H1 (cell line): ENCODE measurements around the gene AGPS. TPM values are rescaled to one million over a fixed set of nuclear protein-coding genes. Genes with fewer than 3 reads are reported as not detected.

Experiments used
- CBX5 ChIP-seq: fragments of 300-800, 300-1000 bp; sonication (generic); IDR thresholded peaks from 2 replicates; pipeline ENCODE4 v1.7.1; 2016; ENCODE audit warnings: antibody characterized with exemption, low read length, low read depth
- EP300 ChIP-seq, 2 experiments: IDR thresholded peaks; 1 replicate in 1 of 2; 2 replicates in 1 of 2; pipeline ENCODE4 v1.6.1; 2011 to 2012; ENCODE audit warnings: low read depth in 2 of 2, low read length in 2 of 2, mild to moderate bottlenecking in 2 of 2, borderline replicate concordance in 1 of 2, inconsistent platforms in 1 of 2, moderate library complexity in 1 of 2
- HDAC2 ChIP-seq, 2 experiments: fragments of 300-600 bp in 1 of 2; sonication (generic) in 1 of 2; IDR thresholded peaks; 2 replicates each; pipeline ENCODE4 v1.6.1; 2011 to 2012; ENCODE audit warnings: low read depth in 2 of 2, low read length in 2 of 2, mild to moderate bottlenecking in 2 of 2, moderate library complexity in 2 of 2, borderline replicate concordance in 1 of 2, inconsistent platforms in 1 of 2
- RBBP5 ChIP-seq: IDR thresholded peaks from 2 replicates; pipeline ENCODE4 v1.7.1; 2012; ENCODE audit warnings: low read depth, mild to moderate bottlenecking, inconsistent platforms, low read length, moderate library complexity, borderline replicate concordance
- YY1 ChIP-seq: IDR thresholded peaks from 2 replicates; pipeline ENCODE4 v1.6.1; 2011; ENCODE audit warnings: low read depth, mild to moderate bottlenecking, low read length
- polyA plus RNA-seq, 7 experiments: library from polyadenylated mRNA; depleted of rRNA in 3 of 7; stranded (reverse) in 5 of 7; unstranded in 2 of 7; fragments of >200 nt in 5 of 7; fragments of 200-250 nt in 2 of 7; gene quantifications; 1 replicate in 5 of 7; 2 replicates in 1 of 7; 4 replicates in 1 of 7; pipeline versions ENCODE4 v1.2.1 to v1.2.3, GENCODE V29; 2011 to 2013; ENCODE audit warnings: missing spikeins in 2 of 7, mixed read lengths in 2 of 7
- total RNA-seq: library from RNA; stranded (reverse); fragmentation: NEBNext Ultra II Directional; extraction: Animal tissue kit (Norgen Biotek cat#: 25700); gene quantifications from 2 replicates; pipeline ENCODE4 v1.2.1, GENCODE V29; 2021

AGPS gene
- total and polyA plus RNA-seq, 2 of the 8 experiments (the other 6 are each of a cell fraction or from before 2014, with no cell fraction given): 7.3 to 57.8 TPM

DNA sequence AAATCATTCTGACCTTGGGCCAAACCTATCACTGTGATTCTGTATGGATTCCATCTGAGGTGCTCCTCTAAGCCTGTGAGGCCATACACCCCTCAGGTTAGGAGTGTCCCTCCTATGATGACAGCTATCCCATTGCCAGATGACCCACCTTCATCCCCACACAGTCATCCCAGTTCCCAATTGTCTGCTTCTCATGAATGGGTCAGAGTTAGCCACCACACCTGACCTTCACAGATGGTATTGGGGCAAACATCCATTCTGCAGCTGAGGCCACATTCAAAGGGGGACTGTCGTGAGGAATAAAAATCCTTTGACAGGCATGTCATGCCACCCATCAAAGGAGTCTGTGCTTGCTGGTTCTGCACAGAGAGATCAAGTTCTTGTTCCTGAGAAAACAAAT lies 155.2 kb downstream of the AGPS start (continued):
- TF ChIP-seq HDAC2 (IDR thresholded peaks at IDR 0.05; ENCODE audit: borderline replicate concordance in 1 of 2, low read depth in 2 of 2, low read length in 2 of 2): no peak
- TF ChIP-seq YY1: no peak
- TF ChIP-seq EP300 (IDR thresholded peaks at IDR 0.05; ENCODE audit: borderline replicate concordance in 1 of 2, low read depth in 2 of 2, low read length in 2 of 2): no peak
- TF ChIP-seq CBX5: no peak
- TF ChIP-seq RBBP5: no peak
